IMR-90 (cell line): ENCODE measurements around the gene SIX5. TPM values are rescaled to one million over a fixed set of nuclear protein-coding genes. Genes with fewer than 3 reads are reported as not detected.
A peak's percentile ranks its signal among the peaks of the same experiment; 100 is the strongest.

Experiments
- ATAC-seq: fragments of 200-7000 bp; cut with Tn5 transposase; 2 replicates; pipeline ENCODE4 v1.9.1; 2020; ENCODE audit warnings: low read depth, mild to moderate bottlenecking, moderate library complexity
- BruUV-seq: library from RNA; stranded (reverse); fragments of 400-500 nt; replicated peaks from 2 replicates; lab custom pipeline; 2021; lab: Mats Ljungman, UMichigan
- CTCF ChIA-PET: fragments of 300-600 bp; formaldehyde crosslinking; extraction: SDS; loops from one replicate; lab custom pipeline; 2021; ENCODE audit warnings: antibody characterized with exemption; lab: Yijun Ruan, JAX
- POLR2A ChIA-PET: fragments of 300-600 bp; sonication (Branson Sonifier 250); formaldehyde crosslinking; loops from one replicate; lab custom pipeline; 2022; ENCODE audit warnings: antibody characterized with exemption; ENCODE audit not compliant: unreplicated experiment; lab: Charles Lee
- DNase-seq: peaks from one replicate; pipeline ENCODE4 v3.0.0; 2013
- H2AFZ ChIP-seq: replicated peaks from 2 replicates; pipeline ENCODE3; 2013; ENCODE audit warnings: low read length, mild to moderate bottlenecking; ENCODE audit not compliant: poor library complexity
- H2AK5ac ChIP-seq: 2 replicates; pipeline ENCODE4 v1.6.1; 2013; ENCODE audit warnings: low read depth, low read length, inconsistent platforms
- H2AK9ac ChIP-seq: replicated peaks from 2 replicates; pipeline ENCODE3; 2013; ENCODE audit warnings: mild to moderate bottlenecking, low read depth, low read length, moderate library complexity; ENCODE audit not compliant: poor library complexity
- H2BK120ac ChIP-seq: 2 replicates; pipeline ENCODE4 v1.6.1; 2013; ENCODE audit warnings: low read depth, low read length, inconsistent platforms
- H2BK15ac ChIP-seq: 3 replicates; pipeline ENCODE4 v1.6.1; 2013; ENCODE audit warnings: low read depth, low read length, inconsistent platforms
- H2BK20ac ChIP-seq: 2 replicates; pipeline ENCODE4 v1.6.1; 2013; ENCODE audit warnings: low read depth, mild to moderate bottlenecking, inconsistent platforms, low read length, moderate library complexity
- H2BK5ac ChIP-seq: 2 replicates; pipeline ENCODE4 v1.6.1; 2013; ENCODE audit warnings: mild to moderate bottlenecking, low read depth, low read length, inconsistent platforms; ENCODE audit not compliant: poor library complexity, severe bottlenecking
- H3K14ac ChIP-seq: replicated peaks from 2 replicates; pipeline ENCODE4 v1.6.1; 2013; ENCODE audit warnings: low read depth, low read length, inconsistent platforms
- H3K18ac ChIP-seq: 2 replicates; pipeline ENCODE4 v1.6.1; 2013; ENCODE audit warnings: low read depth, low read length, control low read depth
- H3K23ac ChIP-seq: 2 replicates; pipeline ENCODE4 v1.6.1; 2013; ENCODE audit warnings: low read depth, low read length, inconsistent platforms
- H3K27ac ChIP-seq: 2 replicates; pipeline ENCODE4 v1.5.1; 2013; ENCODE audit warnings: mild to moderate bottlenecking, control low read depth, low read length; ENCODE audit not compliant: insufficient read depth
- H3K27me3 ChIP-seq: 2 replicates; pipeline ENCODE4 v1.6.1; 2013; ENCODE audit warnings: low read length; ENCODE audit not compliant: control insufficient read depth, insufficient read depth
- H3K36me3 ChIP-seq: 2 replicates; pipeline ENCODE4 v1.6.1; 2013; ENCODE audit warnings: low read length, mixed read lengths; ENCODE audit not compliant: control insufficient read depth, insufficient read depth
- H3K4ac ChIP-seq: 2 replicates; pipeline ENCODE4 v1.6.1; 2013; ENCODE audit warnings: low read depth, low read length, inconsistent platforms
- H3K4me1 ChIP-seq: 2 replicates; pipeline ENCODE4 v1.6.1; 2013; ENCODE audit warnings: low read length, mixed read lengths; ENCODE audit not compliant: control insufficient read depth, insufficient read depth
- H3K4me2 ChIP-seq: 2 replicates; pipeline ENCODE4 v1.6.1; 2013; ENCODE audit warnings: low read depth, mild to moderate bottlenecking, control low read depth, low read length, moderate library complexity
- H3K4me3 ChIP-seq: 2 replicates; pipeline ENCODE4 v1.5.1; 2013; ENCODE audit warnings: low read depth, mild to moderate bottlenecking, control low read depth, low read length, moderate library complexity; ENCODE audit not compliant: insufficient read depth
- H3K56ac ChIP-seq: 2 replicates; pipeline ENCODE4 v1.6.1; 2013; ENCODE audit warnings: low read length, inconsistent platforms; ENCODE audit not compliant: insufficient read depth; ENCODE audit errors: extremely low read depth
- H3K79me1 ChIP-seq, 2 experiments: 2 replicates each; pipeline ENCODE4 v1.6.1; 2013; ENCODE audit warnings: low read length in 2 of 2, inconsistent platforms in 1 of 2, low read depth in 1 of 2
- H3K9ac ChIP-seq: 2 replicates; pipeline ENCODE4 v1.6.1; 2013; ENCODE audit warnings: low read depth, low read length, control low read depth
- H3K9me1 ChIP-seq: 2 replicates; pipeline ENCODE4 v1.6.1; 2013; ENCODE audit warnings: low read length, inconsistent platforms; ENCODE audit not compliant: insufficient read depth
- H3K9me3 ChIP-seq: 2 replicates; pipeline ENCODE4 v1.6.1; 2013; ENCODE audit warnings: low read length; ENCODE audit not compliant: control insufficient read depth, insufficient read depth
- H4K20me1 ChIP-seq: 2 replicates; pipeline ENCODE4 v1.6.1; 2013; ENCODE audit warnings: low read length, inconsistent platforms; ENCODE audit not compliant: insufficient read depth
- H4K5ac ChIP-seq: 2 replicates; pipeline ENCODE4 v1.6.1; 2013; ENCODE audit warnings: mild to moderate bottlenecking, low read depth, low read length, control low read depth
- H4K8ac ChIP-seq, 2 experiments: 2 replicates each; pipeline ENCODE4 v1.6.1; 2013; ENCODE audit warnings: low read depth in 2 of 2, low read length in 2 of 2, control low read depth in 1 of 2, inconsistent platforms in 1 of 2
- H4K91ac ChIP-seq: 2 replicates; pipeline ENCODE4 v1.6.1; 2013; ENCODE audit warnings: low read depth, low read length, inconsistent platforms; ENCODE audit not compliant: insufficient read depth
- CEBPB ChIP-seq: IDR thresholded peaks from 2 replicates; pipeline ENCODE4 v1.6.1; 2012; ENCODE audit warnings: low read depth, low read length, improper control_type of control experiment
- CHD1 ChIP-seq: IDR thresholded peaks from 2 replicates; pipeline ENCODE4 v1.6.1; 2012; ENCODE audit warnings: low read depth, low read length, improper control_type of control experiment
- CTCF ChIP-seq: conservative IDR thresholded peaks from 2 replicates; pipeline ENCODE4 v1.5.1; 2012; ENCODE audit warnings: mild to moderate bottlenecking, low read depth, low read length, improper control_type of control experiment
- ELK1 ChIP-seq: fragments of 150-350 bp; IDR thresholded peaks from 2 replicates; pipeline ENCODE4 v1.6.1; 2016; ENCODE audit warnings: low read depth, mild to moderate bottlenecking, low read length, moderate library complexity, borderline replicate concordance
- FOS ChIP-seq: fragments of 150-350 bp; IDR thresholded peaks from 2 replicates; pipeline ENCODE4 v1.6.1; 2016; ENCODE audit warnings: low read depth, low read length
- MAFK ChIP-seq: IDR thresholded peaks from 2 replicates; pipeline ENCODE4 v1.6.1; 2012; ENCODE audit warnings: low read depth, low read length, improper control_type of control experiment
- MAZ ChIP-seq: IDR thresholded peaks from 2 replicates; pipeline ENCODE4 v1.6.1; 2012; ENCODE audit warnings: low read depth, mild to moderate bottlenecking, low read length, improper control_type of control experiment, moderate library complexity, borderline replicate concordance
- NFE2L2 ChIP-seq: fragments of 150-350 bp; IDR thresholded peaks from 2 replicates; pipeline ENCODE4 v1.6.1; 2016; ENCODE audit warnings: low read depth, mild to moderate bottlenecking, low read length
- POLR2A ChIP-seq: IDR thresholded peaks from 2 replicates; pipeline ENCODE4 v1.6.1; 2012; ENCODE audit warnings: mild to moderate bottlenecking, low read depth, low read length
- RCOR1 ChIP-seq: IDR thresholded peaks from 2 replicates; pipeline ENCODE4 v1.6.1; 2012; ENCODE audit warnings: mild to moderate bottlenecking, low read length, improper control_type of control experiment; ENCODE audit not compliant: insufficient replicate concordance
- SMC3 ChIP-seq: fragments of 150-350 bp; IDR thresholded peaks from 2 replicates; pipeline ENCODE4 v1.6.1; 2016; ENCODE audit warnings: low read depth, mild to moderate bottlenecking, antibody characterized with exemption, low read length, moderate library complexity
- USF2 ChIP-seq: fragments of 150-350 bp; IDR thresholded peaks from 2 replicates; pipeline ENCODE4 v1.6.1; 2017; ENCODE audit warnings: mild to moderate bottlenecking, antibody characterized with exemption, low read length, low read depth
- WGBS, 2 experiments: methylation state at CpG; one replicate each; pipeline versions ENCODE4 v1.1.5 to v1.1.7; 2013; ENCODE audit warnings: missing lambda C conversion rate in 2 of 2; ENCODE audit not compliant: insufficient read length in 1 of 2; ENCODE audit errors: extremely low coverage in 2 of 2; 5-methylcytosine and 5-hydroxymethylcytosine counted together
- dilution Hi-C: fragments of 300-500 bp; cut with HindIII; formaldehyde crosslinking; loops from one replicate; pipeline ENCODE4 v1.14.3; 2018; ENCODE audit warnings: low sequenced_read_pairs; ENCODE audit not compliant: unreplicated experiment
- in situ Hi-C: fragments of 300-500 bp; cut with MboI; formaldehyde crosslinking; loops from 3 replicates; pipeline ENCODE4 v1.14.3; 2019; ENCODE audit warnings: low sequenced_read_pairs, inconsistent platforms, mixed read lengths
- intact Hi-C: fragments of 100-400 bp; cut with micrococcal nuclease; formaldehyde crosslinking; loops from 2 replicates; pipeline ENCODE4 v1.10.0; 2022
- polyA plus RNA-seq, 3 experiments: library from polyadenylated mRNA; depleted of rRNA; stranded (reverse); fragments of >200 nt; gene quantifications; 2 replicates each; pipeline ENCODE4 v1.2.3, GENCODE V29; 2012; ENCODE audit warnings: low replicate concordance in 1 of 3
- total RNA-seq: library from RNA; depleted of rRNA; stranded (reverse); fragments of >200 nt; gene quantifications from 2 replicates; pipeline ENCODE4 v1.2.3, GENCODE V29; 2012

SIX5 gene
- total and polyA plus RNA-seq, 2 of the 4 experiments (the other 2 are of a cell fraction): 0.90 to 15.5 TPM

GRCh38 chr19:45717131-45717982 lies 51.7 kb downstream of the SIX5 start:
- Histone ChIP-seq H2BK5ac (peak overlapping the region; percentile 91), H3K4ac (peak overlapping the region; percentile 97), H3K79me1 (peaks cover 23 to 82% of the 10 kb centered on the region in 2 experiments), H4K91ac (peak overlapping the region; percentile 92), H4K5ac (peak overlapping the region; percentile 84), H3K27ac (peak overlapping the region; percentile 93), H2BK20ac (peak overlapping the region; percentile 70; the same call in 1 of the 2 replicates), H3K4me2 (peak overlapping the region; percentile 91), H2AFZ (peak overlapping the region; percentile 95), H3K27me3 (no peaks in the 10 kb centered on the region), H3K9me3 (no peaks in the 10 kb centered on the region), H3K4me1 (peaks cover 9% of the 10 kb centered on the region), H4K20me1 (no peaks in the 10 kb centered on the region), H3K36me3 (peaks cover 13% of the 10 kb centered on the region), H3K9ac (peak overlapping the region; percentile 98), H3K9me1 (0 out of 2 replicates have a peak, but pooled peaks cover 3% of the 10 kb centered on the region), H3K23ac (peak overlapping the region; percentile 100), H2BK15ac (peak overlapping the region; percentile 95; the same call in 1 of the 3 replicates), H2AK9ac (peak overlapping the region; percentile 98), H3K4me3 (peak overlapping the region; percentile 54), H3K14ac (peak overlapping the region; percentile 100), H3K18ac (peak overlapping the region; percentile 83), H3K56ac (peak overlapping the region; percentile 97), H2AK5ac (peak overlapping the region; percentile 98), H4K8ac (peak overlapping the region; percentile 85 to 99), H2BK120ac (peak overlapping the region; percentile 91)
- intact Hi-C loops (loop anchor here (1.0 kb wide), 1 partner anchor 53 kb away; no protein-coding TSS in a partner anchor), dilution Hi-C loops (no loop called here), in situ Hi-C loops (no loop called here)
- CTCF ChIA-PET: interaction anchor here (0.6 to 2.0 kb wide), 3 partner anchors 18 to 25 kb away, joined by 3 to 10 read pairs (median 4); partner anchors contain the start of genes QPCTL and SNRPD2
- ATAC-seq (peak; percentile 95), DNase-seq (peak; percentile 97)
- 8% methylated on average over 8 of the region's 51 CpGs; no CpG with 5 or more reads in 1 of the 2 experiments for WGBS, 2 experiments
- POLR2A ChIA-PET: interaction anchor here (0.5 to 1.0 kb wide), 7 partner anchors 10 to 53 kb away, joined by 3 to 21 read pairs (median 4); partner anchors contain the start of genes FBXO46, SIX5 and SNRPD2
- no TSS peak for BruUV-seq
- TF ChIP-seq MAFK (no peak), NFE2L2 (no peak), FOS (peak; percentile 53; the same call in 1 of the 2 replicates), MAZ (peak; percentile 61; the same call in 1 of the 2 replicates), CEBPB (peak; percentile 45; the same call in 1 of the 2 replicates), SMC3 (no peak), USF2 (peak; percentile 99), POLR2A (peak; percentile 81), CHD1 (no peak), ELK1 (peak; percentile 83; the same call in 1 of the 2 replicates), RCOR1 (no peak), CTCF (peak; percentile 29; the same call in 1 of the 2 replicates)
